HTERT RPE-1 (cell line): ENCODE data around the gene HK2.
"Not testable (repeated sequence)": the region's sequence is repeated elsewhere in the genome, so short reads cannot be mapped to it uniquely, and the experiment has no call there.

Source experiments
- in situ Hi-C: fragments of 300-500 bp; cut with MboI; formaldehyde crosslinking; loops from 4 replicates; pipeline ENCODE4 v1.14.3; 2020; ENCODE audit warnings: low sequenced_read_pairs

The HK2 gene

DNA sequence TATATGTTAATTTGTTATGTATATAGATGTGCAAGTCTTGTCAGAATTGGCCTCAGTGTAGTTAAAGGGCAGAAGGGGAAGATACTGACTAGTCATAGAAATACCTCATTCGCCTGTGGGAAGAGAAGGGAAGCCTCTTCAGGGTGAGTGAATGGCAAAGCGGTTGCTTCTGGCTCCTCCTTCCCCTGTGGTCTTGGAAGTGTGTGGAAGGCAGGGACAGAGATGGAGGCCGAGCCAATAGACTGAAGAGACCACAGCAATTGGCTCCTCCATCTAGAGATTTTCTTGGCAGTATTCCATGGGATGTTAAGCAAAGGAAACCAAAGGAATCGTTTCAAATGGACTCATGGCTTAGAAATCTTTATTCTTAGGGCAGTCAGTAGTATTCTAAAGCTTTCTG is 57.9 kb downstream of the HK2 start:
- in situ Hi-C loops = loop anchor here (25.0 kb wide), 1 partner anchor 180 kb away; no protein-coding TSS in a partner anchor

DNA sequence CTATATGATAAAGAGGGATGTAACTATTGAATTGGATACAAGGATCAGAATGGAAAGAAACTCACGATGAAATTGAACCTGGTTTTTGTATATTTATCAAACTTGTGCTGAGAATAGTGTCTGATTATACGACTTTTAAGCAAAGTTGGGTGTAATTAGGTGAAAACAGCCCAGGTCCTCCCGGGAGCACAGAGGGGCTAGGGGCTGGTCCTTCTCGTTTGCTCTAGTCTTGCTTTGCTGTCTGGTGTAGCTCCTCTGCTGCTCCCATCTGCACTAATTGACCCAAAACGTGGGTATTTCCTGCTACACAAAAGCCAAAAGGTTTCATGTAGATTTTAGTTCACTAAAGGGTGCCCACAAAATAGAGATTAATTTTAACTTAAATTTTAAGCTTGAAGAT is 58.7 kb downstream of the HK2 start:
- in situ Hi-C loops = loop anchor here (25.0 kb wide), 1 partner anchor 180 kb away; no protein-coding TSS in a partner anchor

- in situ Hi-C loops = loop anchor here (25.0 kb wide), 1 partner anchor 181 kb away; no protein-coding TSS in a partner anchor
These were observed 59.4 kb downstream of the HK2 start for GRCh38 chr2:74893332-74893731.

GRCh38 chr2:74894272-74894981 is 60.5 kb downstream of the HK2 start:
- in situ Hi-C loops = loop anchor here (25.0 kb wide), 1 partner anchor 182 kb away; no protein-coding TSS in a partner anchor

DNA sequence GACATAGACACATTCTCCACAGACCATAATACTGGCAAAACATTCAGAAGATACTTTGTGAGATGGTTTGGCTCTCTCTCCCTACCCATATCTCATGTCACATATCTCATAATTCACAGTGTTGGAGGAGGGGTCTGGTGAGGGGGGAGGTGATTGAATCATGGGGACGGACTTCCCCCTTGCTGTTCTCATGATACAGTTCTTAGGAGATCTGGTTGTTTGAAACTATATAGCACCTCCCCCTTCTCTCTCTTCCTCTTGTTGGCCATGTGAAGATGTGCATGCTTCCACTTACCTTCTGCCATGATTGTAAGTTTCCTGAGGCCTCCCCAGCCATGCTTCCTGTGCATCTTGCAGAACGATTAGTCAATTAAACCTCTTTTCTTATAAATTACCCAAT is 61.1 kb downstream of the HK2 start:
- in situ Hi-C loops = loop anchor here (25.0 kb wide), 1 partner anchor 183 kb away; no protein-coding TSS in a partner anchor

DNA sequence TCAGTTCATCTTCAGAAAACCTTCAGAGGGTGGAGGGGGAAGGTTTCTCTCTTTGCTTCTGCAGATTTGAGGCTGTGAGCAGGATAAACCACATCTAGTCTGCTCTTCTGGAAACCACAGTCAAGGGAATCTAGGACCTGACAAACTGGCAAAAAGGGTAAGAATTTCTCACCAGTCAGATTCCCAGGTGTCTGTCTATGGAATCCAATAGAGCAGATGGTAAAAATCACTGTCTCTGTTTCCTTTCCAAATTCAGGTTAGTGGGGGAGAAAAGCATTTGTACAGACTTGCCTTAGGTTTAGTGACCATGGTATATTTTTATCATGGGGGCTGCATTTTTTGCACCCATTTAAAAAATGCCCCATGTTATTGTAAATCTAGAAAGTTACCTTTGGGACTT is 62.3 kb downstream of the HK2 start:
- in situ Hi-C loops = loop anchor here (25.0 kb wide), 1 partner anchor 184 kb away; no protein-coding TSS in a partner anchor

- in situ Hi-C loops = not testable (repeated sequence)
These were observed 66.3 kb downstream of the HK2 start for GRCh38 chr2:74900225-74900624.

DNA sequence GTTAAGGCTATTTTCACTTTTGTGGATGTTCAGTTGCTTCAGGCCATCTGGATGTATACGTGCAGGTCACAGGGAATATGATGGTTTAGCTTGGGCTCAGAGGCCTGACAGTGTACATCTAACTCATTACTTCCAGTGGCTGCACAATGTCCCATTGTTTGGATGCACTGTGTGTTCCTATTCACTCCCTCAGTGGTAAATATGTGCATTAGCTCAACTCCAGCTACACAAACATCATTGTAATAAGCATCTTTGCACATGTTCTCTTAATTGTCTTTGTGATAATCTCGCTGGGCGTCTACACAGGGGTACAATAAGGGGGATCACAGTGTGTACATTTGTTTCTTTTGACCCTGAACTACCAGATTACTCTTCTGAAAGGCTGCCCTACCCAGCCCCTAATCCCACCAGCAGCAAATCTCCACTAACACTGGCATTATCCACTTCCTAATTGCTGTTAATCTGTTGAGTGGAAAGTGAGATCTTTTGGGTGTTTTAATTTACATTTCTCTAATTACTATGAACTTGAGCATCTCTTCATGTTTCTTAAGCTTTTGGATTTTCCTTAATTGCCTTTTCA is 68.4 kb downstream of the HK2 start:
- in situ Hi-C loops = no loop called here

DNA sequence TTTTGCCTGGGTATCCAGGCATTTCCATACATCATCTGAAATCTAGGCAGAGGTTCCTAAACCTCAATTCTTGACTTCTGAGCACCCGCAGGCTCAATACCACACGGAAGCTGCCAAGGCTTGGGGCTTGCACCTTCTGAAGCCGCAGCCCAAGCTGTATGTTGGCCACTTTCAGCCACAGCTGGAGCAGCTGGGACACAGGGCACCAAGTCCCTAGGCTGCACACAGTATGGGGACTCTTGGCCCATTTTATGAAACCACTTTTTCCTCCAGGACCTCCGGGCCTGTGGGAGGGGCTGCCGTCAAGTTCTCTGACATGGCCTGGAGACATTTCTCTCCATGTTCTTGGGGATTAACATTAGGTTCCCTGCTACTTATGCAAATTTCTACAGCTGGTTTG is 72.5 kb downstream of the HK2 start:
- in situ Hi-C loops = no loop called here

DNA sequence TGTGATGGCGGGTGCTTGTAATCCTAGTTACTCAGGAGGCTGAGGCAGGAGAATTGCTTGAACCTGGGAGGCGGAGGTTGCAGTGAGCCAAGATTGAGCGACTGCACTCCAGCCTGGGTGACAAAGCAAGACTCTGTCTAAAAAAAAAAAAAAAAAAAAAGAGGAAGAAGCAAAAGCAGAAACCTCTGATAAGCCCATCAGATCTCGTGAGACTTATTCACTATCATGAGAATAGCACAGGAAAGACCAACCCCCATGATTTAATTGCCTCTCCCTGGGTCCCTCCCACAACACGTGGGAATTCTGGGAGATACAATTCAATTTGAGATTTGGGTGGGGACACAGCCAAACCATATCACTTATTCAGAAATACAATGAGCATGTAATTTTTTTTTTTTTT is 73.6 kb downstream of the HK2 start:
- in situ Hi-C loops = not testable (repeated sequence)

- in situ Hi-C loops = no loop called here
These were observed 75.0 kb downstream of the HK2 start for GRCh38 chr2:74908748-74909444.

DNA sequence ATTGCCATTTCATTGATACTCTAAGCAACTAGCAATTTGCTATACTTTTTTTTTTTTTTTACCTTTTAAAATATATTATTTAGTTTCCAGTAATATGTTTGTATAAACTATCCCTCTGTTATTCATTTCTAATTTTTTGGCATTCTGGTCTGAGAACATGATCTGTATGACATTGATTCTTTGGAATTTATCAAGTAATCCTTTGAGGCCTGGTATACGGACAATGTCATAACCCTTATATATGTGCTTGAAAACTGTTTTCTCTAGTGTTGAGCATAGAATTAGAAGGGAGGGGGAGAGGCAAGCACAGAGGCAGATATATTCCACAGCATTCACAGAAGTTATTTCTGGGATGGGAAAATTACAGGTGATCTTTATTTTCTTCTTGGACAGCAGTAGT is 76.3 kb downstream of the HK2 start:
- in situ Hi-C loops = no loop called here

GRCh38 chr2:74911061-74911460 is 77.1 kb downstream of the HK2 start:
- in situ Hi-C loops = no loop called here

- in situ Hi-C loops = no loop called here
These were observed 81.8 kb downstream of the HK2 start for GRCh38 chr2:74915743-74916142.

DNA sequence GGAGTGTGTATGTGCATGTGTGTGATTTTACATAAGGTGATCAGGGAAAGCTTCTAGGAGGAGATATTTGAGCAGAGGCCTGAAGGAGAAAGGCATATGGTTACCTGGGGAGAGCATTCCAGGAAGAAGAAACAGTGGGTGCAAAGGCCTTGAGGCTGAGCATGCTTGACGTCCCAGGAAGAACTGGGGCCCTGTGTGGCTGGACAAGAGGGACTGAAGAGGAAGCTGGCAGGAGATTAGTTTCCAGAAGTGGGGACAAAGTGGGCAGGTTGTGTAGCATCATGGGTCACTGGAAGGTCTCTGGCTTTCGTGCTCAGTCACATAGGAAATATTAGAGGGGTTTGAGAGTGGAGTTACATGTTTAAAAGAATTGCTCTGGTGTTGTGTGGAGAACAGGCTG is 82.5 kb downstream of the HK2 start:
- in situ Hi-C loops = no loop called here

DNA sequence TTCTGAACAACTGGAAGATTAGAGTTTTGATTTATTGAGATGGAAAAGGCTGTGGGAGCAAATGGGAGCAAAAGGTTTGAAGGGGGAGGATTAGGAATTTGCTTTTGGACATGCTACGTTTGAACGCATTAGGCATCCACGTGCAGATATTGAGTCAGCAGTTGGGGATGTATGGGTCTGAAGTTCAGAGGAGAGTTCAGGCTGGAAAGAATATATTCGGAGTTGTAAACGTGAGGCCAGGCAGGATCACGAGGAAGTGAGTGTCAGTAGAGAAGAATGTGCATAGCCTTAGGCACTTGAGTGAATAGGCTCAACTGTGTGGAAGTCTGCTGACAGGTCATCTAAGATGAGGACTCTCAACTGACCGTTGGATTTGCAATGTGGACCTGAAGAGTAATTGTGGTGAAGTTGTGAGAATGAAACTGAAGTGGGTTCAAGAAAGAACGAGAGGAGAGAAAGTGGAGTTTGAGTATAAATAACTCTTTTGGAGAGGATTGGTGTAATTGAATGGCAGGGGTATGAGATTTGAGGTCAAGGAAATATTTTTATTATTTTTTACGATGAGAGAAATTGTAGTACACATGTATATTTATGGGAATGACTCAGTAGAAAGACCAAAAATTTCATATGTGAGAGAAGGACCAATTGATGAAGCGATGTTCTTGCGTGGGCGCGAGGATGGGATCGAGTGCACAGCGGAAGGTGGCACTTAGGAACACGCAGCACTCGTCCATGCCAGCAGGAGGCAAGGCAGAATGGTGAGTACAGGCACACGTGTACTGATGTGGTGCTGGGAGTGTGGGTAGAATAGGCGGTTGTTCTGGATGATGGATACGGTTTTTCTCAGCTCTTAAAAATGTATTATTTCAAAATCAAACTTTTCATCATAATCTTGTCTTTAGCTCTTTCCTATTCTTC is 84.0 kb downstream of the HK2 start:
- in situ Hi-C loops = no loop called here

DNA sequence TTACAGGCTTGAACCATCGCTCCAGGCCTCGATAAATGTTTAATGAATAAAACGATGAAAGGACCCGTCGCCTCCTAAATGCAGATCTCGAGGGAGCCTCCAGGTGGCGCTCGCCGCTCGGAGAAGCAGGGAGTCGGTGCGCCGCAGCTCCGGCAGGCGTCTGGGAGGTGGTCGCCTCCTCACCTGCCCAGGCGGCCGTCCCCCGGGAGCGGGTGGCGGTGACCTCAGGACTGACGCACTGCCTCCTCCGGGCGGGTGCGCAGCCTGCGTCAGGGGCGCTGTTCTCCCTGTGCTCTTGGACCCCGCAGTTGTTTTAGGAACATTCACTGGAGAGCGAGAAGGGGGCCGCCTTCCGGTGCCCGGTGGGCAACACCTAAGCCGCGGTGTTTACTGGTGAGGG is 85.9 kb downstream of the HK2 start:
- in situ Hi-C loops = no loop called here

DNA sequence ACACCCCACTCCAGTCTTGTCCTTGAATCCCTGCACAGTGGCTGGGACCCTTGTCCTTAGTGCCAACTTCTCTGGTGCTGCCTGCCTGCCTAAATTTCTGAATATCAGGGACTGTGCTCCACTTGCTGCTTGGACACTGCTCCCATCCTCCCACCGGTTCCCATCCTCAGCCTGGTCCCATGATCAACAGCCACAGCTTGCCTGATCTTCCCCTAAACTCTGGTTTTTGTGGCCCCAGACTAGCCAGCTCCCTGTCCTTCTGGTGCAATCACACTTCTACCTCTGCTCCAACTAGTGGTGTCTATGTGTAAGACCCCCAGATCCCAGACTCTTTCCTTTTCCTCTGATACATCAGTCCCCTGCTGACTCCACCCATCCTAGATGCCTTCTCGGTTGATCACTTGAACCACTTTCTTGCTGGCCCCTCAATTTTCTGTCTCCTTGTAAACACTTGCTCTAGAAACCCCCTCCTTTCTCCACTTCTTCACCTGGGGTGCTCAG is 87.4 kb downstream of the HK2 start:
- in situ Hi-C loops = no loop called here

- in situ Hi-C loops = no loop called here
These were observed 88.8 kb downstream of the HK2 start for GRCh38 chr2:74922592-74923227.
